HUES48 (cell line): ENCODE measurements around the gene ZNF213.

Experiments
- H3K27ac ChIP-seq: one replicate; pipeline ENCODE4 v1.7.0; 2013; ENCODE audit warnings: low read depth, low read length, inconsistent platforms
- H3K27me3 ChIP-seq: 2 replicates; pipeline ENCODE4 v1.6.1; 2013; ENCODE audit warnings: mild to moderate bottlenecking, low read length; ENCODE audit not compliant: control insufficient read depth, insufficient read depth
- H3K36me3 ChIP-seq: 2 replicates; pipeline ENCODE4 v1.6.1; 2013; ENCODE audit warnings: low read length; ENCODE audit not compliant: control insufficient read depth, insufficient read depth
- H3K4me1 ChIP-seq: 2 replicates; pipeline ENCODE4 v1.6.1; 2013; ENCODE audit warnings: mild to moderate bottlenecking, low read length; ENCODE audit not compliant: control insufficient read depth, insufficient read depth
- H3K4me3 ChIP-seq: 2 replicates; pipeline ENCODE4 v1.5.1; 2013; ENCODE audit warnings: mild to moderate bottlenecking, low read depth, low read length
- H3K9ac ChIP-seq: 2 replicates; pipeline ENCODE4 v1.6.1; 2013; ENCODE audit warnings: mild to moderate bottlenecking, low read depth, low read length, moderate library complexity
- H3K9me3 ChIP-seq: 2 replicates; pipeline ENCODE4 v1.6.1; 2013; ENCODE audit warnings: low read length; ENCODE audit not compliant: control insufficient read depth, insufficient read depth

ZNF213 gene

DNA sequence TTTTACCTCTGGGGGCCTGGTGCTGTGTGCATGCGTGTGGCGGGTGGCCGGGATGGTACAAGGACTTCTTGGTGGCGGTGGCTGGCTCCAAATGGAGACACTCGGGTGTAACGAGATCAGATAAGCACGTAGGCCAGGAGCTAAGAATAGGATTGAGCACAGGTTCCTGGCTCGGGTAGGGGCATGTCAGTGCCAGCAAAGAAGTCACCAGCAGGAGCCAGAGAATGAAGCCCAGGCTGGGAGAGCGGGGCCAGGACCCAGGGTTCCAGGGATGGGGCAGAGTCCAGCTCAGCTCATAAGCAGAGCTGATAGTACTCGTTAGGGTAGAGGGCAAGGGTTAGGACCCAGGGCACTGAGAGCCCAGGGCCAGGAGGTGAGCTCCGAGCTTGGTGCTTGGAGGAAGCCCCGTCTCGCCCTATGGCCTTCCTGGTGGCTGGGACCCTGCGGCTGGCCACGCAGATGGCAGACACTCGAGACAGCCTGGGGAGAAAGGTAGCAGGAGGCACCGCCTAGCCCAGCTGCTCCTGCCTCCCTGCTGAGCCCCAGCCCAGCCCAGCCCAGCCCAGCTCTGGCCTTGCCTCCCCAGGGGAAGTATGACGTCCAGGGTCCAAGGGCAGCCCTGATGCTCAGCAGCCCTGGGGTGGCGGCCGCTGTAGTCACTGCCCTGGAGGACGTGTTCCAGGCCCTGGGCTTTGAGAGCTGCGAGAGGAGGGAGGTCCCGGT is 8.9 kb downstream of the ZNF213 start:
- Histone ChIP-seq H3K36me3 (peaks cover 18% of the 10 kb centered on the region), H3K9ac (no peak overlapping the region), H3K27me3 (peaks cover 8% of the 10 kb centered on the region), H3K9me3 (no peaks in the 10 kb centered on the region), H3K4me1 (no peaks in the 10 kb centered on the region), H3K27ac (no peak overlapping the region), H3K4me3 (no peak overlapping the region)

DNA sequence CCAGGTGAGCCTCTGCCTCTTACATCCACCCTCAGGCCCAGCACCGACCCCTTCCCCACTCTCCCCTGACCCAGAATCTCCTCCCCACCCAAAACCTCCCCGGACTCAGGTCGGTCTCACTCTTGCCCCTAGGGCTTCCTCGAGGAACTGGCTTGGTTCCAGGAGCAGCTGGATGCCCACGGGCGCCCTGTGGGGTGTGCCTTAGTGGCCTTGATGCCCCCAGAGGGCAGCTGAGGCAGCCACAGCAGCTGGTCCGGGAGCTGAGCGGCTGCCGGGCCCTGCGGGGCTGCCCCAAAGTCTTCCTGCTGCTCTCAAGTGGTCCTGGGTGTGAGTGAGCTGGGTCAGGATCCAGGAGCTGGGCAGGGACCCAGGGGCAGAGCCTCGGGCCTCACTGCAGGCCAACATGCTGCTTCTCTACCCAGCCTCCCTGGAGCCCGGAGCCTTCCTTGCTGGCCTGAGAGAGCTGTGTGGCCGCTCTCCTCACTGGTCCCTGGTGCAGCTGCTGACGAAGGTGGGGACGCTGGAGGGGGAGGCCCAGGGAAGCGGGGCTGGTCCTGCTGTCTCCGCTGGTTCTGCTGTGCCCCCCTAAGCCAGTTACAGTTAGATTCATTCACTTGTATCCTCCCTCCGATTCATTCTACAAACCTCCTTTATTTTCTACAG is 9.6 kb downstream of the ZNF213 start:
- Histone ChIP-seq H3K9me3 (no peaks in the 10 kb centered on the region), H3K27ac (no peak overlapping the region), H3K4me3 (no peak overlapping the region), H3K27me3 (peaks cover 13% of the 10 kb centered on the region), H3K36me3 (peaks cover 14% of the 10 kb centered on the region), H3K4me1 (0 out of 2 replicates have a peak, but pooled peaks cover 1% of the 10 kb centered on the region), H3K9ac (no peak overlapping the region)

DNA sequence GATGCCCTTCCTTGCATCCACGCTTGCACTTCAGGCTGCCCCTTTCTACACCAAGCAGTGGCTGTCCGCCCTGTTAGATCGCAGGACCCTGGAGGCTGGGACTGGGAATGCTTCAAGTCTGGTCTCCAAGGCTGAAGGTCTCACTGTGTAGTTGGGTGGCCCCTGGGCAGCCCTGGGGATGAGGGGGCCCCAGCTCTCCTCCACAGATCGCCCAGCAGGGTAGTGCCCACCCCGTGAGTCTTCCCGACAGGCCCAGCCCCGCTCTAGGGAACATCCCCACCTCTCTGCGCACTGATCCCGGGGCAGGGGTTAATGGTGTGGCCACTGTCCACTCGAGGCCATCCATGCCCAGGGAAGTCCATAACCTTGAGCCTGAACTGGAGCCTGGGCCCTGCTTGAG is 10.3 kb downstream of the ZNF213 start:
- H3K9me3 ChIP-seq, result no peaks in the 10 kb centered on the region
- H3K4me1 ChIP-seq, result 0 out of 2 replicates have a peak, but pooled peaks cover 2% of the 10 kb centered on the region
- no peak overlapping the region for H3K4me3 ChIP-seq

DNA sequence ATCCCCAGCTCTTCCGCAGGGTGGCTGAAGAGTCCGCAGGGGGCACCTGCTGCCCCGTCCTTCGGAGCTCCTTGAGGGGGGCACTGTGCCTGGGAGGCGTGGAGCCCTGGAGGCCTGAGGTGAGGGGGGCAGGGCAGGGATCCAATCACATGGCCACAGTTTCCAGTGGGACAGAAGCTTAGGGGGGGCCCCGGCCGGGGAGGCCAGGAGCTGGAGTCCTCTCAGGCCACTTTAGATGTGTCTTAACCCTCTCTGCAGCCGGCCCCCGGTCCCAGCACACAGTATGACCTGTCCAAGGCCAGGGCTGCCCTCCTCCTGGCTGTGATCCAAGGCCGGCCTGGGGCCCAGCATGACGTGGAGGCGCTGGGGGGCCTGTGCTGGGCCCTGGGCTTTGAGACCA is 10.8 kb downstream of the ZNF213 start:
- H3K27me3 ChIP-seq, result peaks cover 13% of the 10 kb centered on the region
- no peak overlapping the region for H3K9ac ChIP-seq
- 0 out of 2 replicates have a peak, but pooled peaks cover 2% of the 10 kb centered on the region for H3K4me1 ChIP-seq
- no peak overlapping the region for H3K4me3 ChIP-seq
- no peaks in the 10 kb centered on the region for H3K9me3 ChIP-seq
- peaks cover 14% of the 10 kb centered on the region for H3K36me3 ChIP-seq
- no peak overlapping the region for H3K27ac ChIP-seq

More for the DNA sequence above, 10.3 kb downstream of the ZNF213 start:
- H3K36me3 ChIP-seq, result peaks cover 14% of the 10 kb centered on the region
- no peak overlapping the region for H3K27ac ChIP-seq
- peaks cover 13% of the 10 kb centered on the region for H3K27me3 ChIP-seq
- no peak overlapping the region for H3K9ac ChIP-seq

DNA sequence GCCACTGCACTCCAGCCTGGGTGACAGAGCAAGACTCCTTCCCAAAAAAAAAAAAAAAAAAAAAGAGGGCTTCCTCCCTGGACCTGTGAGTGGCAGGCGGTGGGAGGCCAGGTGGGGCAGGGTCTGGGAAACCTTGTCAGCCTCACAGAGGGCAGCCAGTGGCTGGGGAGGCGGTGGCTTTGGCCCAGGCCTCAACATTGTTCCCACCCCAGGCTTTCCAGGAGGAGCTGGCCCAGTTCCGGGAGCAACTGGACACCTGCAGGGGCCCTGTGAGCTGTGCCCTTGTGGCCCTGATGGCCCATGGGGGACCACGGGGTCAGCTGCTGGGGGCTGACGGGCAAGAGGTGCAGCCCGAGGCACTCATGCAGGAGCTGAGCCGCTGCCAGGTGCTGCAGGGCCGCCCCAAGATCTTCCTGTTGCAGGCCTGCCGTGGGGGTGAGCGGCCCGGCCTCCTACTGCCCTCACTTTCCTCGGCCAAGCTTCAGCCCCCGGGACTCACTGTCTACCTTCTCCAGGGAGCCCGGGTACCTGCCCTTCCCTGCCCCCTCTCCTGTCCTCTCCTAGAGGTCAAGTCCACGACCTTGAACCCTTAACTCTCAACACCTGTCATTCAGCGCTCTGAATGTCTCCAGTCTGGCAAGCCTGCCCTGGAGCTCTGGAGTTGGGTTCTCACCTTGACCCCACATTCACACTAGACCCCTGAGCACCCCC is 12.4 kb downstream of the ZNF213 start:
- no peak overlapping the region for H3K27ac ChIP-seq
- peaks cover 2% of the 10 kb centered on the region; the same call in 1 of the 2 replicates for H3K36me3 ChIP-seq
- no peaks in the 10 kb centered on the region for H3K9me3 ChIP-seq
- H3K4me1 ChIP-seq, result 0 out of 2 replicates have a peak, but pooled peaks cover 2% of the 10 kb centered on the region
- no peak overlapping the region for H3K4me3 ChIP-seq
- peaks cover 13% of the 10 kb centered on the region for H3K27me3 ChIP-seq
- H3K9ac ChIP-seq, result no peak overlapping the region

DNA sequence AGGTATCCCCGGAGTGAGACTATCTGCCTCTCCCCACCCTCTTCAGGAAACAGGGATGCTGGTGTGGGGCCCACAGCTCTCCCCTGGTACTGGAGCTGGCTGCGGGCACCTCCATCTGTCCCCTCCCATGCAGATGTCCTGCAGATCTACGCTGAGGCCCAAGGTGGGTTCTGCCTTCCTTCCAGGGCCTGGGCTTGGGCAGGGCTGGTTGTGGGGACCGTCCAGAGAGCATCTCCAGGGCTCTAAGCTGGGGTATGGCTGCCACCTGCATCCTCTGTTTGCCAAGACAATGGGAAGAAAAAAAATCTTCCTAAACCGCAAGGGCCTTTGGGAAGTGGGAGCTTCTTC is 12.9 kb downstream of the ZNF213 start:
- Histone ChIP-seq H3K27me3 (peaks cover 13% of the 10 kb centered on the region), H3K27ac (no peak overlapping the region), H3K4me1 (0 out of 2 replicates have a peak, but pooled peaks cover 2% of the 10 kb centered on the region), H3K9me3 (no peaks in the 10 kb centered on the region), H3K9ac (no peak overlapping the region), H3K4me3 (no peak overlapping the region), H3K36me3 (no peaks in the 10 kb centered on the region)

DNA sequence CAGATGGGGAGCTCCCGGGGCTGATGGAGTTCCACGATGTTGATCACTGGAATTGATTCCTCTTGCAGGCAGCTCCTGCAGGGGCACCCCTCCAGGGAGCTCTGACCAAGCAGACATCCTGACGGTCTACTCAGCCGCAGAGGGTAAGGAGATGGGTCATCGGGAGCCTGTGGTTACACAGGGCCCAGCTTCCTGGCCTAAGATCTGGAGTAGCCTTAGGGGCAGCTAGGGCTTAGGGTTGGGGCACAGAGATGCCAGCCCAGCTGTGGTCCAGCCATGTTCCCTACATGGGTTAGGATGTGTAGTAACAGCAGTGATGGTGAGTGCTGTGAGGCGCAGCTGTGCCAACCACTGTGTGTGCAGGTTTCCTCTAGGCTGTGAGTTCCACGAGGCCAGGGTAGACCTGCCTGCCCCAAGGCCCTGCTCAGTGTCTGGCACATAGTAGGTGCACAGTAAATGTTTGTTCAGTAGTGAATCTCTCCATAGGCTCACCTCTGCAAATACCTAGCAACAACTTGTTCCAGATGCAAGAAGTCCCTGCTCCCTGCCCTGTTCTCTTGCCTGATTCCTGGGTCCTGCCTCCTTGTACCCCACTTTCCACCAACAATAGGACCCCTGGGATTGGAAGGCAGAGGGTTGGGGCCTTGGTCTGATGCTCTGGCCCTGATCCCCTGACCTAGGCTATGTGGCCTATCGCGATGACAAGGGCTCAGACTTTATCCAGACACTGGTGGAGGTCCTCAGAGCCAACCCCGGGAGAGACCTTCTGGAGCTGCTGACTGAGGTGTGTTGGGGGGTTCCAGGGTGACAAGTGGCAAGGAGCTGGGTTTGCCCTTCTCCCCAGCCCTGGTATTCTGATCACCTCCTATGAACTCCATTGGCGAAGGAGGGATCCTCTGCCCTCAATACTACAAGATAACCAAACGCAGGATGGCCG is 13.7 kb downstream of the ZNF213 start:
- H3K9ac ChIP-seq, result no peak overlapping the region

DNA sequence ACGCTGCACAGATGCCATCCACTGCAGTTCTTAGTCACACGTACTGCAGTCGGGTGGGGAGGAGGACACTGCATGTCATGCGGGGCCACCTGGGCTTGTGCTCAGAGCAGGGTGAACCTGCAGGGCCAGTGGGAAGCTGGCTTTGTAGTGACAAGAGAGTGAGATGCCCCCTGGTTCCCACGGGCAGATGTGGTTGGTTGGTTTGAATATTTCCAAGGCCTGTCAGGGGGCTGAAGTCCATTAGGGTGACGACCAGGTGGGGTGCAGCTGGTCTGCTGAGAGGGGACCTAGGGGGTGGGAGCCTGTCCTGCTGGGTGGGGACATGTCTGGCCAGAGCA is 14.3 kb downstream of the ZNF213 start:
- H3K9me3 ChIP-seq, result no peaks in the 10 kb centered on the region
- no peaks in the 10 kb centered on the region for H3K36me3 ChIP-seq
- peak overlapping the region; percentile 96 for H3K4me3 ChIP-seq
- 0 out of 2 replicates have a peak overlapping the region, but pooled peaks have one; percentile 42 for H3K9ac ChIP-seq
- no peak overlapping the region for H3K27ac ChIP-seq
- 0 out of 2 replicates have a peak, but pooled peaks cover 2% of the 10 kb centered on the region for H3K4me1 ChIP-seq
- H3K27me3 ChIP-seq, result peaks cover 13% of the 10 kb centered on the region

More for the DNA sequence above, 13.7 kb downstream of the ZNF213 start:
- no peaks in the 10 kb centered on the region for H3K9me3 ChIP-seq
- H3K4me1 ChIP-seq, result 0 out of 2 replicates have a peak, but pooled peaks cover 2% of the 10 kb centered on the region
- H3K4me3 ChIP-seq, result no peak overlapping the region
- no peaks in the 10 kb centered on the region for H3K36me3 ChIP-seq
- no peak overlapping the region for H3K27ac ChIP-seq
- peaks cover 13% of the 10 kb centered on the region for H3K27me3 ChIP-seq

DNA sequence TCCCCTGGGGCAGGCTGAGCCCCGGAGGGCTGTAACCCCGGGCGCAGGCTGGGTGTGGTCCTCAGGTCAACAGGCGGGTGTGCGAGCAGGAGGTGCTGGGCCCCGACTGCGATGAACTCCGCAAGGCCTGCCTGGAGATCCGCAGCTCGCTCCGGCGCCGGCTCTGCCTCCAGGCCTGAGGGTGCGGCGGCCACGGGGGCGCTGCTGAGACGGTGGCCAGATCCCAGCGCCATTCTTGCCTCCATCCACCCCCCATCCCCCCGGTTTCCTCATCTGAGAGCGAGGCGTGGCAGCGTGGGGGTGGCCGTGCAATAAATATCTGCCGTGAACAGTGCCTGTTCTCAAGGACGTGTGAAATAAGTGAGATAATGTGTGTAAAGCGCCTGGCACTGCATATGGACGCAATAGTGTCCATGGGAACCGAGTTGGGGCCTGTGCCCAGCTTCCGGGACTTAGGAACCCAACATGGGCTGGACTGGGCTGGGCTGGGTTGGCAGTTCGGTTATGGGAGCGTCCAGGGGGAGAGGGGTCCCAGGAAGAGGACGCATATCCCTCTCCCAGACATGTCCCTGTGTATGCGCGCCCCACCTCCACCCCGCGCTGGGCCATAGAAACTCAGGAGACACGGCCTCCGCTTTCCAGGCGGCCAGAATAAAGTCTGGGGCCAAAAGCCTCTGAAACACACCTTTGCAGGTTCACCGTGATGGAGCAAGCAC is 15.0 kb downstream of the ZNF213 start:
- Histone ChIP-seq H3K9me3 (no peaks in the 10 kb centered on the region), H3K4me3 (peak overlapping the region; percentile 96), H3K27ac (peak overlapping the region; percentile 68), H3K9ac (peak overlapping the region; percentile 55), H3K36me3 (no peaks in the 10 kb centered on the region), H3K4me1 (0 out of 2 replicates have a peak, but pooled peaks cover 2% of the 10 kb centered on the region), H3K27me3 (peaks cover 13% of the 10 kb centered on the region)
